HFF-Myc (cell line): ENCODE data around the gene LRP8.
A peak's percentile ranks its signal among the peaks of the same experiment; 100 is the strongest.

Experiments used
- DNase-seq: peaks from one replicate; pipeline ENCODE4 v3.0.0-alpha.2; 2011; ENCODE audit warnings: low read depth; ENCODE audit errors: extremely low read depth
- H3K4me3 ChIP-seq: replicated peaks from 2 replicates; pipeline ENCODE4 v1.5.1; 2011; ENCODE audit warnings: low read depth, mild to moderate bottlenecking, control low read depth, low read length
- CTCF ChIP-seq: IDR thresholded peaks from 2 replicates; pipeline ENCODE4 v1.5.1; 2012; ENCODE audit warnings: mild to moderate bottlenecking, low read depth, low read length, control low read depth; ENCODE audit errors: missing control alignments

The LRP8 gene

GRCh38 chr1:53328009-53328461 lies at the start of gene LRP8:
Gene LRP8 (minus strand): TSS chr1:53328070. CDS start chr1:53327912, 158 bp downstream.
- DNase-seq: no peak
- TF ChIP-seq CTCF: no peak
- peak within 1 kb of the TSS; percentile 90 for H3K4me3 ChIP-seq

- no peak overlapping the region for H3K4me3 ChIP-seq
- no peak for TF ChIP-seq CTCF
Measured at GRCh38 chr1:53377438-53377841, 49.6 kb upstream of the LRP8 start.

GRCh38 chr1:53376742-53377437 lies 49.0 kb upstream of the LRP8 start:
- H3K4me3 ChIP-seq: no peak overlapping the region
- no peak for DNase-seq
- no peak for TF ChIP-seq CTCF

More at GRCh38 chr1:53377438-53377841, 49.6 kb upstream of the LRP8 start:
- DNase-seq: no peak

GRCh38 chr1:53376041-53376461 lies 48.2 kb upstream of the LRP8 start:
- DNase-seq: no peak
- H3K4me3 ChIP-seq: no peak overlapping the region
- no peak for TF ChIP-seq CTCF

GRCh38 chr1:53375440-53375839 lies 47.6 kb upstream of the LRP8 start:
- no peak for DNase-seq
- H3K4me3 ChIP-seq: no peak overlapping the region

GRCh38 chr1:53373246-53373645 lies 45.4 kb upstream of the LRP8 start:
- DNase-seq: no peak
- H3K4me3 ChIP-seq: no peak overlapping the region
- no peak for TF ChIP-seq CTCF

More at GRCh38 chr1:53375440-53375839, 47.6 kb upstream of the LRP8 start:
- no peak for TF ChIP-seq CTCF

GRCh38 chr1:53372501-53372951 lies 44.7 kb upstream of the LRP8 start:
- no peak for TF ChIP-seq CTCF
- no peak overlapping the region for H3K4me3 ChIP-seq
- DNase-seq: no peak
